HepG2 (cell line): ENCODE data around the gene JPT1. TPM values are rescaled to one million over a fixed set of nuclear protein-coding genes. Genes with fewer than 3 reads are reported as not detected.

Experiments used
- CEBPG ChIP-seq: IDR thresholded peaks from 2 replicates; pipeline ENCODE4 v1.6.1; 2016
- CTCF ChIP-seq: sonication (generic); formaldehyde crosslinking; IDR thresholded peaks from 2 replicates; pipeline ENCODE4 v1.5.0; 2020; ENCODE audit warnings: mild to moderate bottlenecking, missing genetic modification reagents, moderate library complexity
- GLI4 ChIP-seq: sonication (generic); formaldehyde crosslinking; IDR thresholded peaks from 2 replicates; pipeline ENCODE4 v1.5.1; 2020; ENCODE audit warnings: missing genetic modification reagents, mild to moderate bottlenecking, moderate library complexity, borderline replicate concordance
- MED1 ChIP-seq: sonication (generic); formaldehyde crosslinking; IDR thresholded peaks from 2 replicates; pipeline ENCODE4 v1.4.0; 2020; ENCODE audit warnings: missing genetic modification reagents
- RFXAP ChIP-seq: sonication (generic); formaldehyde crosslinking; IDR thresholded peaks from 2 replicates; pipeline ENCODE4 v1.4.0; 2020; ENCODE audit warnings: missing genetic modification reagents, borderline replicate concordance
- SIX4 ChIP-seq: sonication (generic); formaldehyde crosslinking; IDR thresholded peaks from 2 replicates; pipeline ENCODE4 v1.4.0; 2020; ENCODE audit warnings: missing genetic modification reagents
- TEF ChIP-seq: sonication (generic); formaldehyde crosslinking; IDR thresholded peaks from 2 replicates; pipeline ENCODE4 v1.5.0; 2020; ENCODE audit warnings: missing genetic modification reagents
- TGIF2 ChIP-seq: IDR thresholded peaks from 2 replicates; pipeline ENCODE4 v1.6.1; 2016; ENCODE audit warnings: control low read depth, missing compliant biosample characterization
- YY1 ChIP-seq: IDR thresholded peaks from 2 replicates; pipeline ENCODE4 v1.6.1; 2011; ENCODE audit warnings: low read length, low read depth, moderate library complexity, mild to moderate bottlenecking; ENCODE audit not compliant: insufficient read depth, insufficient replicate concordance
- ZNF180 ChIP-seq: sonication (generic); formaldehyde crosslinking; IDR thresholded peaks from 2 replicates; pipeline ENCODE4 v1.4.0; 2020; ENCODE audit warnings: low read depth, missing genetic modification reagents, borderline replicate concordance
- ZNF205 ChIP-seq: IDR thresholded peaks from 2 replicates; pipeline ENCODE4 v1.6.1; 2018; ENCODE audit warnings: missing biosample characterization, missing genetic modification reagents
- ZNF318 ChIP-seq: sonication (generic); formaldehyde crosslinking; IDR thresholded peaks from 2 replicates; pipeline ENCODE4 v1.4.0; 2020; ENCODE audit warnings: mild to moderate bottlenecking, missing genetic modification reagents
- ZNF512 ChIP-seq: sonication (generic); formaldehyde crosslinking; IDR thresholded peaks from 2 replicates; pipeline ENCODE4 v1.4.0; 2020; ENCODE audit warnings: mild to moderate bottlenecking, missing genetic modification reagents
- ZNF746 ChIP-seq: sonication (generic); formaldehyde crosslinking; IDR thresholded peaks from 2 replicates; pipeline ENCODE4 v1.8.0; 2022; ENCODE audit warnings: mild to moderate bottlenecking, missing genetic modification reagents
- polyA plus RNA-seq, 8 experiments: library from polyadenylated mRNA; depleted of rRNA in 3 of 8; stranded (reverse) in 7 of 8; unstranded in 1 of 8; fragments of >200 nt; fragmentation: Illumina TruSeq in 4 of 8; extraction: Trizol in 4 of 8; gene quantifications; 2 replicates each; pipeline versions ENCODE4 v1.2.1 to v1.2.3, GENCODE V29; 2011 to 2016; ENCODE audit warnings: low read depth in 4 of 8, missing spikeins in 1 of 8, mixed read lengths in 1 of 8; ENCODE audit not compliant: insufficient read depth in 1 of 8
- total RNA-seq, 5 experiments: library from RNA; depleted of rRNA; stranded (reverse); fragments of >200 nt; fragmentation: Illumina TruSeq; extraction: Trizol; gene quantifications; 2 replicates each; pipeline ENCODE4 v1.2.3, GENCODE V29; 2016; ENCODE audit warnings: low read depth in 1 of 5
- TF ChIP-seq, protein P1 (sequence below): fragments of 450-650 bp; IDR thresholded peaks from 2 replicates; pipeline ENCODE4 v1.6.1; 2016

Gene JPT1
- total and polyA plus RNA-seq, 2 of the 13 experiments (the other 11 are each of a cell fraction or from before 2014, with no cell fraction given): 43.3 to 256 TPM

DNA sequence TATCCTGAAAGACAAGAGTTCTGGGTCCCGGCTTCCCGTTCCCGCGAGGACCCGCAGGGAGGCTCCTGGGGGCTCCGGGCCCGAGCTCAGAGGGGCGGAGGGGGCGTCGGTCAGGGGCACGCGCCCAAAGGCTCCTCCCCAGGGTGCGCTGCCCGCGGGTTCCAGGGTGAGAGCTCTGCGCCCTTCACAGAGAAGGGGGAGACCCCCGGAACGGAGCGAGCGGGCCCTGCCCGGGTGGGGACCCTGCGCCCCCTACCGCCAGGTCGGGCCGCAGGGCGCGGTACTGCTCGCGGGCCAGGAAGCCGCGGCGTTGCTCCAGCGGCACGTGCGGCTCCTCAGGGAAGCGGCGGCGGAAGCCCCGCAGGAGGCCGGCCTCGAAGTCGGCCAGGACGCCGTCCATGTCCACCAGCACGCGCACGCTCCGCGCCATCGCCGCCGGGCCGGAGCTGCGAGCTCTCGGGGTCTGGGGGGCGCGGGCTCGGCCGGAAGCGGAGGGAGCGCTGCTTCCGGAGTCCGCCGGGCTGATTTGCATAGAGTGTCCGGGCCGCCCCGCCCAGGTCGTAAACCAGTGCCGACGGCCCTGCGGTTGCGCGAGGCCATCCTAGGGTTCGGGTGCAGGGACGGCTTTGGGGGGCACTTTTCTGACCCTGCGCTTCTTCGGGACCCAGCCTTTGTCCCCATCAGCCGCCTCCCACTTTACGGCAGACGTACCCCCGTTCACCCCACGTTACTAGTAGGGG, 22.9 kb downstream of the JPT1 start, which contains the start of gene NT5C (continued):
- TF ChIP-seq MED1 (peak; percentile 77), GLI4 (CRISPR knock-in tag) (peak; percentile 93), RFXAP (CRISPR knock-in tag) (no peak), ZNF205 (CRISPR knock-in tag) (peak; percentile 86; the same call in 1 of the 2 replicates), SIX4 (CRISPR knock-in tag) (0 out of 2 replicates have a peak, but pooled peaks have one; percentile 17), TEF (CRISPR knock-in tag) (no peak), ZNF180 (CRISPR knock-in tag) (0 out of 2 replicates have a peak, but pooled peaks have one; percentile 18), CTCF (CRISPR knock-in tag) (peak; percentile 87), ZNF746 (CRISPR knock-in tag) (peak; percentile 45), ZNF512 (no peak), CEBPG (CRISPR knock-in tag) (peak; percentile 2; the same call in 1 of the 2 replicates), ZNF318 (CRISPR knock-in tag) (no peak; the same call in 1 of the 2 replicates), TGIF2 (CRISPR knock-in tag) (0 out of 2 replicates have a peak, but pooled peaks have one; percentile 29), YY1 (peak; percentile 90)
- TF ChIP-seq, protein P1, sequence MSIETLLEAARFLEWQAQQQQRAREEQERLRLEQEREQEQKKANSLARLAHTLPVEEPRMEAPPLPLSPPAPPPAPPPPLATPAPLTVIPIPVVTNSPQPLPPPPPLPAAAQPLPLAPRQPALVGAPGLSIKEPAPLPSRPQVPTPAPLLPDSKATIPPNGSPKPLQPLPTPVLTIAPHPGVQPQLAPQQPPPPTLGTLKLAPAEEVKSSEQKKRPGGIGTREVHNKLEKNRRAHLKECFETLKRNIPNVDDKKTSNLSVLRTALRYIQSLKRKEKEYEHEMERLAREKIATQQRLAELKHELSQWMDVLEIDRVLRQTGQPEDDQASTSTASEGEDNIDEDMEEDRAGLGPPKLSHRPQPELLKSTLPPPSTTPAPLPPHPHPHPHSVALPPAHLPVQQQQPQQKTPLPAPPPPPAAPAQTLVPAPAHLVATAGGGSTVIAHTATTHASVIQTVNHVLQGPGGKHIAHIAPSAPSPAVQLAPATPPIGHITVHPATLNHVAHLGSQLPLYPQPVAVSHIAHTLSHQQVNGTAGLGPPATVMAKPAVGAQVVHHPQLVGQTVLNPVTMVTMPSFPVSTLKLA: peak; percentile 4; the same call in 1 of the 2 replicates
